HTR-8/SVneo (cell line): Measurements from ENCODE around the gene GOLGA6L25.
"Not testable (repeated sequence)": the region's sequence is repeated elsewhere in the genome, so short reads cannot be mapped to it uniquely, and the experiment has no call there.

Source experiments
- DNase-seq: peaks from one replicate; pipeline ENCODE4 v3.0.0; 2011; ENCODE audit warnings: low spot score, mixed read lengths; ENCODE audit not compliant: insufficient read length
- FAIRE-seq: peaks from 2 replicates; lab custom pipeline; 2011; peaks lifted over from hg19 to GRCh38; lab: Jason Lieb, UNC

Gene GOLGA6L25

GRCh38 chr15:28553268-28553667 is at the start of gene GOLGA6L25:
Gene GOLGA6L25, plus strand, starts transcription at chr15:28553568. Its CDS starts 61 bp downstream, at chr15:28553629.
- not testable (repeated sequence) for DNase-seq, FAIRE-seq

- not testable (repeated sequence) for FAIRE-seq, DNase-seq
Observed at GRCh38 chr15:28508217-28508889, 45.0 kb upstream of the GOLGA6L25 start.

GRCh38 chr15:28514128-28514527 is 39.2 kb upstream of the GOLGA6L25 start:
- not testable (repeated sequence) for FAIRE-seq, DNase-seq

GRCh38 chr15:28515208-28515607 is 38.2 kb upstream of the GOLGA6L25 start:
- DNase-seq, FAIRE-seq: not testable (repeated sequence)

- not testable (repeated sequence) for DNase-seq, FAIRE-seq
Observed at GRCh38 chr15:28532954-28533353, 20.4 kb upstream of the GOLGA6L25 start, which contains the start of gene GOLGA8G. Gene GOLGA8G, minus strand, starts transcription at chr15:28532971. Its CDS starts 62 bp downstream, at chr15:28532909.

- DNase-seq, FAIRE-seq: not testable (repeated sequence)
Observed at GRCh38 chr15:28573351-28573750, 20.0 kb downstream of the GOLGA6L25 start.

GRCh38 chr15:28588977-28589606 is 35.7 kb downstream of the GOLGA6L25 start:
- not testable (repeated sequence) for DNase-seq, FAIRE-seq

GRCh38 chr15:28589769-28590168 is 36.4 kb downstream of the GOLGA6L25 start:
- FAIRE-seq, DNase-seq: not testable (repeated sequence)

- not testable (repeated sequence) for FAIRE-seq, DNase-seq
Observed at GRCh38 chr15:28592395-28592794, 39.0 kb downstream of the GOLGA6L25 start.

GRCh38 chr15:28593424-28594129 is 40.2 kb downstream of the GOLGA6L25 start:
- not testable (repeated sequence) for FAIRE-seq, DNase-seq

- not testable (repeated sequence) for DNase-seq, FAIRE-seq
Observed at GRCh38 chr15:28597471-28597870, 44.1 kb downstream of the GOLGA6L25 start.

GRCh38 chr15:28598209-28598608 is 44.8 kb downstream of the GOLGA6L25 start:
- DNase-seq, FAIRE-seq: not testable (repeated sequence)

- FAIRE-seq = not testable (repeated sequence)
Observed at GRCh38 chr15:28602152-28602551, 48.8 kb downstream of the GOLGA6L25 start.

More at GRCh38 chr15:28602152-28602551, 48.8 kb downstream of the GOLGA6L25 start:
- DNase-seq = not testable (repeated sequence)
